GM12891 (cell line): ENCODE results near the gene CHD9NB.

Experiments used
- POLR2AphosphoS5 ChIP-seq: IDR thresholded peaks from 2 replicates; pipeline ENCODE4 v1.6.1; 2011; ENCODE audit warnings: low read depth, low read length, control low read depth
- TAF1 ChIP-seq: IDR thresholded peaks from 2 replicates; pipeline ENCODE4 v1.6.1; 2011; ENCODE audit warnings: low read depth, low read length, control low read depth

DNA sequence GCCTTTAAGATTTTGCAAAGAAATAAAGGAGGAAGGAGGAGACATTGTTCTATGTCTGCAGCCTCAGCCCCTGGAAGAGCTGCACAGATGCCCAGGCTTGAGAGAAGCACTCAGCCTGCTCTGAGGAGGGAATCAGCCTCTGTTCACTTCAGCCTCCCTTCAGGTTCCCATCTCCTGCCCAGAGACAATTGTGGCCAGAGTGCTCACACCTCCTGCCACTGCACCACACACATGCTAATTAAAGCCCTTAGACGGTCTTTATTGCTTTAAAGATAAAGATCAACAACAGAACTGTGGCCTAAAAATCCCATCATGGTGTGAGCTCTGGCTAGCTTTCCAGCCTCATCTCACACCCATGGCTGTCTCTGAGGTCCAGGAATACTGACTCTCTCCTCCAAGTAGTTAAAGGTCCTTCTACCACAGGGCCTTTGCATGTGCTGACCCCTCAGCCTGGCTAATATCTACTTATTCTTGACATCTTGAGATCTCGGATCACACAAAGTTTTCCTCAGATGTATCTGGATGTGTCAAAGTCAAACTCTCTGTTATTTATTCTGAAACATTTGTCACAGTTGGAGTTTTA, 33.8 kb downstream of the CHD9NB start:
- TF ChIP-seq POLR2AphosphoS5 (no peak), TAF1 (no peak)
